ENCODE results near the gene GALNT9. TPM values are rescaled to one million over a fixed set of nuclear protein-coding genes. Genes with fewer than 3 reads are reported as not detected.

Gene GALNT9
- total RNA-seq, 1 experiment from 2014 or later = 0.44 TPM

GRCh38 chr12:132291402-132292175 lies 37.8 kb downstream of the GALNT9 start:
- no peaks in the 10 kb centered on the region for H3K79me2 ChIP-seq (ENCODE audit: low read length)
- H3K4me3 ChIP-seq (ENCODE audit: low read length) = no peak overlapping the region
- H2AFZ ChIP-seq (ENCODE audit: low read length) = no peak overlapping the region
- no peaks in the 10 kb centered on the region for H3K9me3 ChIP-seq (ENCODE audit: low read length)
- H3K9me2 ChIP-seq (replicated peaks; ENCODE audit: low read length) = no peaks in the 10 kb centered on the region
- intact Hi-C loops (cut with micrococcal nuclease) = no loop called here
- BruUV-seq (replicated peaks) = no TSS peak
- CTCF ChIA-PET = no interaction called here
- ATAC-seq (no peak), DNase-seq (no peak)
- POLR2A ChIA-PET (ENCODE audit: unreplicated experiment) = no interaction called here
- peaks cover 19% of the 10 kb centered on the region for H3K4me1 ChIP-seq (ENCODE audit: insufficient read depth, low read length)
- peaks cover 4% of the 10 kb centered on the region for H3F3A ChIP-seq (ENCODE audit: low read length, unreplicated experiment)
- H3K27me3 ChIP-seq (ENCODE audit: low read length) = peaks cover 36% of the 10 kb centered on the region
- H4K20me1 ChIP-seq (ENCODE audit: low read length) = no peaks in the 10 kb centered on the region
- TF ChIP-seq EZH2phosphoT487 (IDR thresholded peaks at IDR 0.05; ENCODE audit: borderline replicate concordance, low read length) (no peak), EZH2 (IDR thresholded peaks at IDR 0.05; ENCODE audit: low read length, unreplicated experiment) (no peak), CTCF (conservative IDR thresholded peaks at IDR 0.05; ENCODE audit: low read depth, low read length) (no peak)
- no peak overlapping the region for H3K27ac ChIP-seq (ENCODE audit: low read length)
- no peak overlapping the region for H3K9ac ChIP-seq (ENCODE audit: low read length)
- no peaks in the 10 kb centered on the region for H3K36me3 ChIP-seq (ENCODE audit: low read depth, low read length)
- H3K4me2 ChIP-seq (ENCODE audit: low read length) = no peak overlapping the region

- no peak for ATAC-seq
These were observed 39.2 kb downstream of the GALNT9 start for GRCh38 chr12:132290203-132290540.

More at GRCh38 chr12:132290203-132290540, 39.2 kb downstream of the GALNT9 start:
- peaks cover 33% of the 10 kb centered on the region for H3K4me1 ChIP-seq (ENCODE audit: insufficient read depth, low read length)
- no peak overlapping the region for H2AFZ ChIP-seq (ENCODE audit: low read length)
- CTCF ChIA-PET = no interaction called here
- peaks cover 22% of the 10 kb centered on the region for H3K27me3 ChIP-seq (ENCODE audit: low read length)
- no peaks in the 10 kb centered on the region for H3K79me2 ChIP-seq (ENCODE audit: low read length)
- no peaks in the 10 kb centered on the region for H3K36me3 ChIP-seq (ENCODE audit: low read depth, low read length)
- no peak overlapping the region for H3K4me3 ChIP-seq (ENCODE audit: low read length)
- no peak overlapping the region for H3K9ac ChIP-seq (ENCODE audit: low read length)
- no TSS peak for BruUV-seq (replicated peaks)
- intact Hi-C loops (cut with micrococcal nuclease) = no loop called here
- DNase-seq = no peak
- no peak overlapping the region for H3K27ac ChIP-seq (ENCODE audit: low read length)
- TF ChIP-seq CTCF (conservative IDR thresholded peaks at IDR 0.05; ENCODE audit: low read depth, low read length) = no peak
- no peak for TF ChIP-seq EZH2phosphoT487 (IDR thresholded peaks at IDR 0.05; ENCODE audit: borderline replicate concordance, low read length)
- TF ChIP-seq EZH2 (IDR thresholded peaks at IDR 0.05; ENCODE audit: low read length, unreplicated experiment) = no peak
- H4K20me1 ChIP-seq (ENCODE audit: low read length) = no peaks in the 10 kb centered on the region
- POLR2A ChIA-PET (ENCODE audit: unreplicated experiment) = no interaction called here
- H3F3A ChIP-seq (ENCODE audit: low read length, unreplicated experiment) = peaks cover 4% of the 10 kb centered on the region
- no peak overlapping the region for H3K4me2 ChIP-seq (ENCODE audit: low read length)
- no peaks in the 10 kb centered on the region for H3K9me2 ChIP-seq (replicated peaks; ENCODE audit: low read length)
- no peaks in the 10 kb centered on the region for H3K9me3 ChIP-seq (ENCODE audit: low read length)
